ENCODE measurements around the gene FANCC. TPM values are rescaled to one million over a fixed set of nuclear protein-coding genes. Genes with fewer than 3 reads are reported as not detected.
"Not testable (repeated sequence)": the region's sequence is repeated elsewhere in the genome, so short reads cannot be mapped to it uniquely, and the experiment has no call there.

The FANCC gene
- total RNA-seq, 2 donors from 2014 or later, result 4.9 to 21.2 TPM

- H3K27me3 ChIP-seq (replicated peaks; ENCODE audit: insufficient read depth), result no peaks in the 10 kb centered on the region
- no peaks in the 10 kb centered on the region for H3K4me1 ChIP-seq (replicated peaks)
- DNase-seq (ENCODE audit: low spot score), result no peak
- H3K36me3 ChIP-seq, result no peaks in the 10 kb centered on the region
- WGBS, result 86% methylated on average over 5 of the region's 5 CpGs
- intact Hi-C loops (cut with DNase I), result no loop called here
- no peak overlapping the region for H3K4me3 ChIP-seq
- H3K27ac ChIP-seq, result no peak overlapping the region
- no peaks in the 10 kb centered on the region for H3K9me3 ChIP-seq
- TF ChIP-seq CTCF (IDR thresholded peaks at IDR 0.05), result no peak
- no peak for TF ChIP-seq POLR2A (IDR thresholded peaks at IDR 0.05)
- TF ChIP-seq POLR2AphosphoS5 (IDR thresholded peaks at IDR 0.05), result no peak
Measured at GRCh38 chr9:95330720-95331404, 13.4 kb upstream of the FANCC start.

GRCh38 chr9:95329061-95329460 lies 11.6 kb upstream of the FANCC start:
- H3K36me3 ChIP-seq; DNase-seq (ENCODE audit: low spot score); intact Hi-C loops (cut with DNase I); H3K4me1 ChIP-seq (replicated peaks); H3K27me3 ChIP-seq (replicated peaks; ENCODE audit: insufficient read depth); H3K4me3 ChIP-seq; H3K9me3 ChIP-seq; H3K27ac ChIP-seq: not testable (repeated sequence)
- WGBS, result 95% methylated on average over 6 of the region's 6 CpGs

- intact Hi-C loops (cut with DNase I), result no loop called here
- no peaks in the 10 kb centered on the region for H3K9me3 ChIP-seq
- H3K4me1 ChIP-seq (replicated peaks), result no peaks in the 10 kb centered on the region
- H3K27me3 ChIP-seq (replicated peaks; ENCODE audit: insufficient read depth), result no peaks in the 10 kb centered on the region
- H3K27ac ChIP-seq, result no peak overlapping the region
- TF ChIP-seq POLR2AphosphoS5 (IDR thresholded peaks at IDR 0.05) (no peak), POLR2A (IDR thresholded peaks at IDR 0.05) (no peak), CTCF (IDR thresholded peaks at IDR 0.05) (no peak)
- H3K36me3 ChIP-seq, result no peaks in the 10 kb centered on the region
- no peak for DNase-seq (ENCODE audit: low spot score)
- 62% methylated on average over 1 of the region's 1 CpG for WGBS
- no peak overlapping the region for H3K4me3 ChIP-seq
Measured at GRCh38 chr9:95327239-95327865, 9.8 kb upstream of the FANCC start.

GRCh38 chr9:95325221-95325620 lies 7.7 kb upstream of the FANCC start:
- WGBS, result 63% methylated on average over 1 of the region's 1 CpG

GRCh38 chr9:95317893-95318211 lies 343 bp upstream of the FANCC start:
- H3K27ac ChIP-seq, result peak overlapping the region; percentile 94 to 97
- intact Hi-C loops (cut with DNase I), result loop anchor here (2.0 to 5.0 kb wide), 2 partner anchors 193 to 559 kb away; partner anchors contain the start of gene ERCC6L2
- H3K4me3 ChIP-seq, result peak overlapping the region; percentile 94 to 99
- H3K27me3 ChIP-seq (replicated peaks; ENCODE audit: insufficient read depth), result no peaks in the 10 kb centered on the region
- H3K9me3 ChIP-seq, result no peaks in the 10 kb centered on the region
- no peaks in the 10 kb centered on the region for H3K36me3 ChIP-seq
- TF ChIP-seq POLR2AphosphoS5 (IDR thresholded peaks at IDR 0.05) (no peak), CTCF (IDR thresholded peaks at IDR 0.05) (no peak), POLR2A (IDR thresholded peaks at IDR 0.05) (no peak)
- no peak for DNase-seq (ENCODE audit: low spot score)
- H3K4me1 ChIP-seq (replicated peaks), result no peaks in the 10 kb centered on the region
- 5% methylated on average over 10 of the region's 10 CpGs for WGBS

More at GRCh38 chr9:95325221-95325620, 7.7 kb upstream of the FANCC start:
- no peak for DNase-seq (ENCODE audit: low spot score)
- Histone ChIP-seq H3K27me3 (replicated peaks; ENCODE audit: insufficient read depth) (no peaks in the 10 kb centered on the region), H3K9me3 (no peaks in the 10 kb centered on the region), H3K27ac (no peak overlapping the region), H3K4me1 (replicated peaks) (no peaks in the 10 kb centered on the region), H3K36me3 (no peaks in the 10 kb centered on the region), H3K4me3 (no peak overlapping the region)
- TF ChIP-seq POLR2A (IDR thresholded peaks at IDR 0.05) (no peak), CTCF (IDR thresholded peaks at IDR 0.05) (no peak)
- intact Hi-C loops (cut with DNase I), result no loop called here
